HG03025 (cell line): ENCODE results near the gene VSIR.

Experiments used
- ATAC-seq: cut with Tn5 transposase; IDR thresholded peaks from one replicate; pipeline ENCODE4 v1.9.1; 2021; ENCODE audit warnings: mild to moderate bottlenecking, moderate library complexity; ENCODE audit not compliant: unreplicated experiment, low FRiP score

The VSIR gene

DNA sequence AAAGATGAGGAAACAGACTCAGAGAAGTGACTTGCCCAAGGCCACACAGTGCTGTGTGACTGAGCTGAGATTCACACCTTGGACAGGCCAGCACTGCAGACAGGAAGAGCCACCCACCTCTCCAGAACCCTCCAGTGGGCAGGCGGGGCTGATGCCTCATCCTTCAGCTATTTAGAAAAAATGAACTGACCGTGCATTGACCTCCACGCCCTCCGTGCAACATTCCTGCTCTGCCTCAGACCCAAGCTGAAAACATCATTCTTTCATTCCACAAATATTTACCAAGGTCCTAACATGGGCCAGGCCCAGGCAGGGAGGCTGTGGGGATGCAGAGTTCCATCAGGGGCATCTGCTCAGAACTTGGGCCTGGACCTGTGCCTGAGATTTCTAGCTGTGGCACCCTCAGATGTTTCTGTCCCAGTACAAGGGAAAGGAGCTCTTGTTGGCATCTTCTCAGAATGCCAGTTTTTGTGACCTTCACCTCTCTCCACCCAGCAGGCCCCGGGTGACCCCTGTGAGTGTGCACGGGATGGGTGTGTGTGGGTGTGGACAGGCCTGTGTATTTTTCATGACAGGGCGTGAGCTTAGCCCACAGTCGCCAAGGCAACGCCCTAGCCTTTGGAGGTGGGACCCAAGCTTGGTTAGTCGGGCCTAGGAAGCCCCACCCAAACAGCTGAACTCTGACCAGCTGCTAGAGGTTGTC is 6.5 kb downstream of the VSIR start:
- ATAC-seq = no peak

DNA sequence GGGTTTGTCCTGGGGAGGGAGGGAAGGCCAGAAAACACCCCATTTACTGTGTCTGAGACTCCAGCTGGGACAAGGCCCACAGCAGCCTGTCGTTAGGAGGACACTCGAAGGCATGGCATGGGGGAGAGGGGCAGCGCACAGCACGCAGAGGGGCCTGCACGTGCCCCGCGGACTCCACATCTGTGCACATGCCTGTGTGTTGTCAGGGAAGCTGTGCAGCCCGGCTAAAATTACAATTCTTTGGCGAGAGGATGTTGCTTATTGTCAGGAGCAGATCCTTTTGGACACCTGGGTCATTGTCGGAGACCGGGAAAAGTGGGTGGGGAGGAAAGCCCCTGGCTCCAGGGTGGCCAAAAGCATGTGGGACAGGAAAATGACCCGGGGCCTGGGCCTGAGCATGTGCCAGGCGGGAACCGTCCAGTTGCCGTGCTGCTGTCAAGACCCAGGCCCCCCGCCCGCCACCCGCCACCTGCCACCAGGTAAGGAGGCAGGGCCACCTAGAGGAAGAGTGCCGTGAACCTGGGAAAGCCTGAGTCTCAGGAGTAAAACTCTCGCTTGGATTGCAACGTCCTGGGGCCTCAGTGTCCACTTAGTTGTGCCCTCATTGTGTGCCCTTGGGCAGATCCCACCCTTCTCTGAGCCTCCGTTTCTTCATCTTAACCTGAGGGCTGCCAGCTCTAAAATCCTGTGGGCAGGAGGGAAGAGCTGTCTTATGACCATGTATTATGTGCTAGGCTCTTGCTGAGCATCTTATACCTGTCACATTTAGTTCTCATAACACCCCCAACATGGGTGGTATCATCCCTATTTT is 7.2 kb downstream of the VSIR start:
- no peak for ATAC-seq

- ATAC-seq = no peak
Observed at GRCh38 chr10:71765176-71765904, 8.0 kb downstream of the VSIR start.

DNA sequence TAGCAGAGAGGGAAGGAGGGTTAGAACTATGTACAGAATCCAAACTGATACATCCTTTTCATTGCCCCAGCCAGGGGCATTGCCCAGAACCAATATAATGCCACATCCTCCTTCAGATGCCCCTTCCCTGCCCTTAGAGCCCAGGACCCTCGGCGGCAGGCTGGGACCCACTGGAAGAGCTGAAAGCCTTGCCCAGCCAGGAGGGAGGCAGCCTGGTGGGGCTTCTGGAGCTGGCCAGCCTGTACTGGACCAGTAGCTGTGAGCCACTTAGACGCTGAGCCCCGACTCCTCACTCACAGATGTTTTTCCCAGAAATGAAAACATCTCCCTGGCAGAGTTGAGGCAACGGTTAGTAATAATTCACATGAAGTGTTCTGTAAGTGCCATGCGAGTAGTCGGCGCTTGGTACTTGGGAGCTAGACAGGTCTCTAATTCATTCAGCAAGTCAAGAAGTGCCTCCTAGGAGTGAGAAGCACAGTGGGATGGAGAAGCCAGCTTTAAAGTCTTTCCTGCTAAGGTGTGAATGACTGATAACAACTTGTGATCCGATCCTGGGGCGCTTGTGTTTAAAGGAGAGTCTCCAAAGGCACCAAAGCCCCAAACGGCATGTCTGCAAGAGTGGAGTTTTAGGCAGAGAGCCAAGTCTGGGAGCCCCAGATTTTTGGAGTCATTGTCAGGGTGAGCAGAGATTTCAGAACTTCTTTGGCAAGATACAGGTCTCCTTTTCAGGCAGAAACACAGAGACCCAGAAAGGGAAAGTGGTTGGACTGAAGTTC is 9.8 kb downstream of the VSIR start:
- ATAC-seq = no peak

- no peak for ATAC-seq
Observed at GRCh38 chr10:71762324-71762723, 11.0 kb downstream of the VSIR start.

DNA sequence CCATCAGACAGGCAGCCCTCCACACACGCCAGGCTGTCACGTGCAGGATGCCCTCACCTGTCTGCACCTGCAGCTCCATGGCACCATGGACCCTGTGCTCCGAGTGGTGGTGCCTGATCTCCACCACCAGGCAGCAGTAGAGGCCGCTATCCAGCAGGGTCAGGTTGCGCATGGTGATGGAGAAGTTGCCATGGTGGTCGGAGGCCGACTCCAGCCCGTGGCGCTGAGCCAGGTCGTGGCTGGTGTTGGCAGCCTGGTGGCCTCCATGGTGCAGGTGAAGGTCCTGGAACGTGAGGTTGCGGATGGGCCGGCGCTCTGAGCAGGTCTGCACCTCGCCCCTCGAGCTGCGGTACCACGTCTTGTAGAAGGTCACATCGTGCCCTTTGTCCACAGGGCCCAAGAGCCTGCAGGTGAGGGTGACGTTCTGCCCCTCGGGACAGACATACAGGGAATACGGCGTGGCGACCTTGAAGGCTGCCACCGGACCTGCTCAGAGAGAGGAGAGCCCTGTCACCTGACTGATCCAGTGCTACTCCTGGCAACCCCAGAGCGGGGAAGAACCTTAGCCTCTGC is 11.7 kb downstream of the VSIR start:
- ATAC-seq = no peak

DNA sequence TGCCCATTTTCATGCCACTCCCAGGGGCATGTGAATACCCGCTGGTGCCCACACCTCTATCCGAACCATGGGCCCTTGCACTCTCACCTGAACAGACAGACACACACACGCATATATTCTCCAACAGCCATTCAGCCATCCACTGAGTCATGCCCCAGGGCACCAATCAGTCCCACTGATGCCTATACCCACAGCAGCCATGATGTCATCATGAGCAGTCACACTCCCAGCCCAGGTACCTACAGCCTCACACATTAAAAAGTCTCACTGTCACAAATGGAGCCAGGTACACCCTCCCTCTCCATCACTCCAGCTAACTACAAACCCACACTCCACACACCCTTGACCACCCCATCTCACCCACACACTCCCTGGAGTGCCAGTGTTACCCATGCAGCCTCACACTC is 12.2 kb downstream of the VSIR start:
- no peak for ATAC-seq

DNA sequence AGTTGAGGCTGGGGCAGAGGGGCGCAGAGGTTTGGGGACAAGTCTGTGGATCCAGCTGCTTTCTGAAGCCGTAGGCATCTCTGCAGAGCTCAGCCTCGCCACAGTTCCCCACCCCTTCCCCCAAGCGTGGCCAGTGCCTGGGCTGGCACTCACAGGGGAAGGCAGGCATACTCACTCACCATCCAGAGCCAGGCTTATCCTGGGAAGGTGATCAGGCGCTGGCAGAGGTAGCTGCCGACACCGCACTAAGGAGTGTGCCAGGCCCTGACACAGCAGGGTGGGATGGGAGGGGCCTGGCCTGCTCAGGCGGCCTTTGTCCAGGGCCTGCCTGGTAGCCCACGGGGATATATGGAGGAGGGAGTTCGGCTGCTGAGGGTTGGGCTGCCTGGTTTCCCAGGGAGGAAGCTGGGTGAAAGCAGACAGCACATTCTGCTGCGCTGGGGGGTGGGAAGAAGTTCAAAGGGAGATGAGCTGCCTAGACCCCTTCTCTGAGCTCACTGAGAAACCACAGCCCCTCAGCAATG is 15.9 kb downstream of the VSIR start:
- no peak for ATAC-seq

DNA sequence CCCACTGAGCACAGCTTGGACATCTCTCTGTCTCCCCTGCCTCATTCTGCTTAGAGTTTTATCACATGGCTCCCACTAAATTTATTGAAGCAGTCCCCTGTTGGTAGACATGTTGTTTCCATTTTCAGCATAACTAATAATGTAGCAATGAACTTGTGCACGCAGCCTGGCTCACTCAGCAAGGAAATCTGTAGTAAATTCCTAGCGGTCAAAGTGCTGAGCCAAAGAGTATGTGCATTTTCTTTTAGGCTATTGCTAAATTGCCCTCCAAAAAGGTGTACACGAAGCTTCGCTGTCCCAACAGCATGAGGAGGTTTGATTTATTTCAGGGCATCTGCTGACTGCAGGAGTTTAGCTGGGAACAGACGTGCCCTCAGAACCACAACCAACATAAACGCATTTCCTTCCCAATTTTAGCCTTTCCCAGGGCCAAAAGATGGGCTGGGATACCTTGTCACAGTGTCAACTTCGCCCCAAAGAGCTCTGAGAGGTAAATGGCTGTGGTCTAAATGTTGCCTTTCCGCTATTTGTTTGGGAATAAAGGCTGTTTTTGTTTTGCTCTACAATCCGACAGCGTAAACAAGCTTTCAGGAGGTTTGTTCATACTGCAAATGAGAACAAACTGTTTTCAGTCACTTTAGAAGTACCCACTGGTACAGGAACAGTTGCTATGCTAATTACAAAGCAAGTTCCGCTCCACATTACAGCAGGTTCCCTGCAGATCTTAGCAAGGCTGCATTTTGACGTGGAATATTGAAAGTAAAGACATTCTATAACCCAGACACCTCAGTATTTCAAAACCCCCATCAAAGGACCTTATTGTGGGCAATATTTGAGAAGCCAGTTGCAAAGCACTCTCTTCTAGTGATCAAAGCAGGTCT is 16.8 kb downstream of the VSIR start:
- ATAC-seq = no peak

DNA sequence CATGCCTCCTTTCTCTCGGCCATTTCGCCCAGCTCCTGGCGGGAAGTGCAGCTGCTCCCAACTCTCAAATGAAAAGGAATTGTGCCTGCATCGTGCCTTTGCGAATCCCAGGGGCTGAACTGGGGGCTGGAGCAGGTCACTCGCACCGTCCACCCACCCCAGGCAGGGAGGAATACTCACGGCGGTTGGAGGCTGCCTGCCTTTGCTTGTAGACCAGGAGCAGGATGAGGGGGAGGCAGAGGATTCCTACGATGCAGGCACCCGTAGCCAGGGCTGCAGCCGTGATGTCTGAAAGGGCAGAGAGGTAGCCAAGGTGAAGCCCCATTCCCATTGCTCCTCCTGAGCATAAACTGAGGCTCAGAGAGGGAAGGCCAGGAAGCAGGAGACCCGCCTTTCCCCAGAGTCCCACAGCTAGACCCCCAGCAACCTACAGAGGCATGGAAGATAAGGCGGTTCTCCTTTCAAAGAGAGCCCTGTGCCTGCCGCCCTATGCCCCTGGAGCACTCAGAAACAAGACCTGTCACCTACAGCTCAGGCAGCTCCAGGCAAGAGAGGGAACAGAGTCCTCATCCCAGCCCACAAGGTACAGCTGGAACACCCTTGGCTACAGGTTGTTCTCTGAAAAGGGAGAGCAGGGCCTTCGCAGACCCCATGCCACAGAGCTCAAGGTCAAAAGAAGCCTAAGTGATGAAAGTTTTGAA is 18.0 kb downstream of the VSIR start:
- ATAC-seq = no peak

- ATAC-seq = no peak
Observed at GRCh38 chr10:71754562-71754961, 18.8 kb downstream of the VSIR start.

DNA sequence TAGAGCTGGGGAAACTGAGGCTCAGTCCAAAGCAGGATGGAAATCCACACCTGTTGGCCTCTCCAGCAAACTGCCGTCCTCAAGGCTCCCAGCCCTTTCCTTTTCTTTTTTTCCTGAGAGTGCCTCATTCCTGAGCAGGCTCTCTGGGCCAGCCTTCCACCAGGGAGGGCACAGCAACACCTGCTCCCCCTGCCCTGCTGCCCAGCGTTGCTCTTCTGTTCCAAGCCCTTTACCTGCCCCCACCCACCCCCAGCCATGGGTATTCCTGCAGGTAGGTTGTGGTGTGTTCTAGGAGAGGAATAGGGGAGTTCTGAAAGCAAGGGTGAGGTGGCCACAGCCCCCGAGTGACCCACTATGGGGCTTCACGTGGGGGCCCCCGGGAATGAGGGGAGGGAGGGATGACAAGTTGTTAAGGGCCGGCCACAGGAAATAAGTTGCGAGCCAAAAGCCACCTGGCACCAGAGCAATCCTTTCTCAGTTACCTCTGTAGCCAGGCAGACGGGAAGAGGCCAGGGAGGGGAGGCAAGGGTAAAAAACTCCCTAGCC is 19.3 kb downstream of the VSIR start:
- no peak for ATAC-seq

- no peak for ATAC-seq
Observed at GRCh38 chr10:71753091-71753959, 20.0 kb downstream of the VSIR start.

GRCh38 chr10:71752391-71753090 is 20.8 kb downstream of the VSIR start:
- no peak for ATAC-seq

- no peak for ATAC-seq
Observed at GRCh38 chr10:71751515-71752224, 21.6 kb downstream of the VSIR start.

DNA sequence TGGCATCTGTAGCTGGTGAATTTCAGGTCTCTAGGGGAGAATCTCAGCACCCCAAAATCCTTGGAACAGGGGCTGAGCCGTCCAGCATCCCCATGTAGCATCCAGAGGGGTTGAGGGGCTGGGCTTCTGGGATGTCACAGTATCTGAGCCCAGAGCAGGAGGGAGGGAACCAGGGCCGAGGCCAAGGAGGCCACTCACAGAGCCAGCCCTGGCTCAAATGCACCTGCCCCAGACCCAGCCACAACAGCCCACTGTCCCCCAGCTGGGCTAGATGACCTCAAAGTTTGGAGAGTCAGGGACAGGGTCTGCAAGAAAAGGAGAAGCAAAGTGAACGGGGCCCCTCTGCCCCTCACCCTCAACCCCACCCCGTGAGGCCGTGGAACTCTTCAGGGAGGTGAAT is 22.3 kb downstream of the VSIR start:
- ATAC-seq = no peak
